Subcutaneous adipose tissue (tissue), 4 donors: Measurements from ENCODE around the gene CD8B2. TPM values are rescaled to one million over a fixed set of nuclear protein-coding genes. Genes with fewer than 3 reads are reported as not detected.

Experiments used
- total RNA-seq, 4 donors: library from RNA; depleted of rRNA; stranded (reverse); fragments of >200 nt; gene quantifications; one replicate each; pipeline ENCODE4 v1.1.0, GENCODE V29; 2016
- TF ChIP-seq, protein P1 (sequence below): fragments of 450-650 bp; IDR thresholded peaks from one replicate; pipeline ENCODE4 v1.5.1; 2016; ENCODE audit warnings: low read depth, mild to moderate bottlenecking, control low read depth, antibody characterized with exemption, moderate library complexity

The CD8B2 gene
- total RNA-seq, 4 donors from 2014 or later, result not detected

DNA sequence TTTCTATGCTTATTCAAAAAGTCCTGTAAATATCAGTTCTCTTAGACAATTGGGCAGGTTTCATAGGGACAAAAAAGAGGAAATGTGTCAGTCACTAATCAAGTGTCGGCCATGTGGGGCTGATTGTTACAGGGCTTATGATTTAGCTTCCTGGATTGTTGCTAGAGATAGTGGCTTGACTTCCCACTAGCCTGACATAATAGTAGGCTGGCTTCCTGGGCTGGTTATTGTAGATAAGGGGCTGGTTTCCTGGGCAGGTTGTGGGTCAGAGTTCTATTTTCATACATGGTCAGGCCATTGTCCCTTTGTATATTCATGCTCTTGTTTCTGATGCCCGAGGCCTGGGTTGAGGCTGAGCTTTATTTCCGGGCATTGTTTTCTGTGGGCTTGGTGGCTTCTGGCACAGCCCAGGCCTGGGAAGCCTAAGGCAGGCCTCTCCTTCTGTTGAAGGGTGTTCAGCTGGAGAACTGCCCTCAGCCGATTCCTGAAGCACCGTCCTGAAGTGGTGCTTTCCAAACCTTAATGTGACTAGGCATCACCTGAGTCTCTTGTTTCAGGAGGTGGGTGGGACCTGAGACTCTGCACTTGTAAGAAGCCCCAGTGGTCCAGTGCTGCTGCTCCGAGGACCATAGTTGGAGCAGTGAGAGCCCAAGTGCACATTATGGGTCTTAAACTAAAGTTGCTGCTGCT lies 37.0 kb downstream of the CD8B2 start:
- TF ChIP-seq, protein P1, sequence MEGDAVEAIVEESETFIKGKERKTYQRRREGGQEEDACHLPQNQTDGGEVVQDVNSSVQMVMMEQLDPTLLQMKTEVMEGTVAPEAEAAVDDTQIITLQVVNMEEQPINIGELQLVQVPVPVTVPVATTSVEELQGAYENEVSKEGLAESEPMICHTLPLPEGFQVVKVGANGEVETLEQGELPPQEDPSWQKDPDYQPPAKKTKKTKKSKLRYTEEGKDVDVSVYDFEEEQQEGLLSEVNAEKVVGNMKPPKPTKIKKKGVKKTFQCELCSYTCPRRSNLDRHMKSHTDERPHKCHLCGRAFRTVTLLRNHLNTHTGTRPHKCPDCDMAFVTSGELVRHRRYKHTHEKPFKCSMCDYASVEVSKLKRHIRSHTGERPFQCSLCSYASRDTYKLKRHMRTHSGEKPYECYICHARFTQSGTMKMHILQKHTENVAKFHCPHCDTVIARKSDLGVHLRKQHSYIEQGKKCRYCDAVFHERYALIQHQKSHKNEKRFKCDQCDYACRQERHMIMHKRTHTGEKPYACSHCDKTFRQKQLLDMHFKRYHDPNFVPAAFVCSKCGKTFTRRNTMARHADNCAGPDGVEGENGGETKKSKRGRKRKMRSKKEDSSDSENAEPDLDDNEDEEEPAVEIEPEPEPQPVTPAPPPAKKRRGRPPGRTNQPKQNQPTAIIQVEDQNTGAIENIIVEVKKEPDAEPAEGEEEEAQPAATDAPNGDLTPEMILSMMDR, result no peak

DNA sequence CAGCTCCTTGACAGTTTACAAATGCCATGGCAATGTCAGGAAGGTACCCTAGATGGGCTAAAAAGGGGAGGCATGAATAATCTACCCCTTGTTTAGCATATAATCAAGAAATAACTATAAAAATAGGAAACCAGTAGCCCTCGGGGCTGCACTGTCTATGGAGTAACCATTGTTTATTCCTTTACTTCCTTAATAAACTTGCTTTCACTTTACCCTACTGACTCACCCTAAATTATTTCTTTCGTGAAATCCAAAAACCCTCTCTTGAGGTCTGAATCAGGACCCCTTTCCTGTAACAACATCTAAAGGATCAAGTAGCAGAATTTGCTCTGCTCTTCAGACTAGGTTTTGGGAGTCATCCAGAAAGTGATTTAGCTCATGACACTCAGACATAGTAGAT lies 43.7 kb downstream of the CD8B2 start:
- TF ChIP-seq, protein P1, result no peak

GRCh38 chr2:106531676-106532214 lies 44.6 kb downstream of the CD8B2 start:
- TF ChIP-seq, protein P1, result no peak

DNA sequence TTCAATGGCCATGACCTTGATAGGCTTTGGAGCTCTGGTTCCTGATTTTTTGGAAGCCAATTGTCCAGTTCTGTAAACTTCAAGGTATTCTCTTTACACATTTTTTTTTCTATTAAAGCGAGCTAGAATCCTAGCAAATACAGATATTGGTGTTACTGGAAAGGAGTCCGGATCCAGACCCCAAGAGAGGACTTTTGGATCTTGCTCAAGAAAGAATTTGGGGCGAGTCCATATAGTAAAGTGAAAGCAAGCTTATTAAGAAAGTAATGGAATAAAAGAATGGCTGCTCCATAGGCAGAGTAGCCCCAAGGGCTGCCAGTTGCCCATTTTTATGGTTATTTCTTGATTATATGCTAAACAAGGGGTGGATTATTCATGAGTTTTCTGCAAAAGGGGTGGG lies 45.1 kb downstream of the CD8B2 start:
- TF ChIP-seq, protein P1, result no peak

DNA sequence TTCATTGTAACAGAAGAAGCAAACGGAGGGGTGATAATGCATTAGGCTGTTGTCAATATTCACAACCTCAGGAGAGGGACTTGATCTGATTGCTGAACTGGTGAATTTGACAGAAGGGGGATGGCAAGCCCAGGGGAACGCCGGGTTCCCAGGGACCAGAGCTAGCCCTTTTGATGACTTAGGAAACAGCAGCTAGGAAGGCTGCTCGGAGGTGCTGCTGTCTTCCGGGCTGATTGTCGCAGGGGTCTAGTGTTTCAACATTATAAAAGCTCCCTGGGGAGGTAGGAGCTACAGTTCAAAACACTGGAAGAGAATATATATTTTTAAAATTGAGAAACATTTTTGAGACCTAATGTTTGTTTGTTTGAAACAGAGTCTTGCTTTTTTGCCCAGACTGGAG lies 47.3 kb downstream of the CD8B2 start:
- TF ChIP-seq, protein P1, result no peak

GRCh38 chr2:106536490-106536889 lies 49.3 kb downstream of the CD8B2 start:
- TF ChIP-seq, protein P1, result no peak

GRCh38 chr2:106537047-106537446 lies 49.9 kb downstream of the CD8B2 start:
- TF ChIP-seq, protein P1, result no peak
